WTC11 (cell line): ENCODE results near the gene FAR2. TPM values are rescaled to one million over a fixed set of nuclear protein-coding genes. Genes with fewer than 3 reads are reported as not detected.

Source experiments
- ATAC-seq: fragments of 200-7000 bp; cut with Tn5 transposase; 2 replicates; pipeline ENCODE4 v1.10.0; 2021; ENCODE audit warnings: mild to moderate bottlenecking, moderate library complexity
- CTCF ChIA-PET: fragments of 300-600 bp; sonication (Branson Sonifier 250); formaldehyde crosslinking; loops from one replicate; lab custom pipeline; 2021; ENCODE audit warnings: antibody characterized with exemption; lab: Charles Lee
- POLR2A ChIA-PET: fragments of 350-600 bp; sonication (Branson Sonifier 250); formaldehyde crosslinking; loops from one replicate; lab custom pipeline; 2021; ENCODE audit warnings: antibody characterized with exemption; lab: Charles Lee
- DNase-seq: peaks from one replicate; pipeline ENCODE4 v3.0.0; 2021; ENCODE audit warnings: low spot score
- H3K27ac Mint-ChIP-seq: 2 replicates; pipeline ENCODE4 v1.8.0; 2021; ENCODE audit warnings: mixed read lengths
- H3K27me3 Mint-ChIP-seq: 2 replicates; pipeline ENCODE4 v1.8.0; 2021; ENCODE audit warnings: low read depth, mild to moderate bottlenecking, moderate library complexity, mixed read lengths
- H3K36me3 Mint-ChIP-seq: 2 replicates; pipeline ENCODE4 v1.8.0; 2021; ENCODE audit warnings: mixed read lengths
- H3K4me1 Mint-ChIP-seq: 2 replicates; pipeline ENCODE4 v1.8.0; 2022; ENCODE audit warnings: mixed read lengths
- H3K4me3 Mint-ChIP-seq: 2 replicates; pipeline ENCODE4 v1.8.0; 2021; ENCODE audit warnings: mild to moderate bottlenecking, moderate library complexity, mixed read lengths
- H3K9me3 Mint-ChIP-seq: 2 replicates; pipeline ENCODE4 v1.8.0; 2021; ENCODE audit warnings: mixed read lengths
- AR ChIP-seq: fragments of 250-450 bp; sonication (Bioruptor Pico); IDR thresholded peaks from 2 replicates; pipeline ENCODE4 v1.9.0; 2021; ENCODE audit warnings: mild to moderate bottlenecking
- ATF3 ChIP-seq: sonication (generic); formaldehyde crosslinking; conservative IDR thresholded peaks from 2 replicates; pipeline ENCODE4 v1.8.1; 2022; ENCODE audit warnings: mild to moderate bottlenecking, missing genetic modification reagents
- ATF6 ChIP-seq: sonication (generic); formaldehyde crosslinking; IDR thresholded peaks from 2 replicates; pipeline ENCODE4 v1.8.1; 2023; ENCODE audit warnings: mild to moderate bottlenecking, missing genetic modification reagents
- CDX4 ChIP-seq: fragments of 250-450 bp; sonication (Bioruptor Pico); IDR thresholded peaks from 2 replicates; pipeline ENCODE4 v1.9.0; 2021; ENCODE audit warnings: moderate library complexity, mild to moderate bottlenecking, inconsistent platforms, borderline replicate concordance
- ETV6 ChIP-seq: sonication (generic); formaldehyde crosslinking; IDR thresholded peaks from 2 replicates; pipeline ENCODE4 v1.8.1; 2022; ENCODE audit warnings: mild to moderate bottlenecking, missing genetic modification reagents
- GABPB1 ChIP-seq: sonication (generic); formaldehyde crosslinking; IDR thresholded peaks from 2 replicates; pipeline ENCODE4 v1.8.1; 2023; ENCODE audit warnings: mild to moderate bottlenecking, missing genetic modification reagents
- IRF1 ChIP-seq: sonication (generic); formaldehyde crosslinking; IDR thresholded peaks from 2 replicates; pipeline ENCODE4 v1.8.0; 2023; ENCODE audit warnings: missing genetic modification reagents
- MLX ChIP-seq: sonication (generic); formaldehyde crosslinking; IDR thresholded peaks from 2 replicates; pipeline ENCODE4 v1.8.1; 2023; ENCODE audit warnings: mild to moderate bottlenecking, missing genetic modification reagents, moderate library complexity
- MXD4 ChIP-seq: fragments of 250-450 bp; sonication (Bioruptor Pico); IDR thresholded peaks from 2 replicates; pipeline ENCODE4 v1.8.0; 2021; ENCODE audit warnings: mild to moderate bottlenecking, moderate library complexity, borderline replicate concordance
- PRRX2 ChIP-seq: fragments of 250-450 bp; sonication (Bioruptor Pico); IDR thresholded peaks from 2 replicates; pipeline ENCODE4 v1.8.0; 2021; ENCODE audit warnings: mild to moderate bottlenecking
- STAT6 ChIP-seq: sonication (generic); formaldehyde crosslinking; conservative IDR thresholded peaks from 2 replicates; pipeline ENCODE4 v1.8.1; 2023; ENCODE audit warnings: mild to moderate bottlenecking, low read depth, missing genetic modification reagents, moderate library complexity
- TEAD4 ChIP-seq: sonication (generic); formaldehyde crosslinking; IDR thresholded peaks from 2 replicates; pipeline ENCODE4 v1.8.0; 2022; ENCODE audit warnings: mild to moderate bottlenecking, missing genetic modification reagents
- ZNF396 ChIP-seq: fragments of 250-450 bp; sonication (Bioruptor Pico); IDR thresholded peaks from 2 replicates; pipeline ENCODE4 v1.8.0; 2021; ENCODE audit warnings: mild to moderate bottlenecking, moderate library complexity, borderline replicate concordance
- total RNA-seq: library from RNA; stranded (reverse); gene quantifications from 3 replicates; pipeline ENCODE4 v1.2.3, GENCODE V29; 2021

FAR2 gene
- total RNA-seq, 1 experiment from 2014 or later: 20.0 TPM

- Mint-ChIP-seq H3K4me1 (peaks cover 9% of the 10 kb centered on the region), H3K36me3 (no peaks in the 10 kb centered on the region), H3K27me3 (no peaks in the 10 kb centered on the region; the same call in 1 of the 2 replicates), H3K27ac (no peak overlapping the region), H3K9me3 (no peaks in the 10 kb centered on the region)
- no peak for DNase-seq
- ChIA-PET POLR2A (interaction anchor here (0.6 kb wide), 1 partner anchor 27 kb away, joined by 3 read pairs; no protein-coding TSS in a partner anchor), CTCF (interaction anchor here (1.1 kb wide), 1 partner anchor 138 kb away, joined by 3 read pairs; no protein-coding TSS in a partner anchor)
- ATAC-seq: no peak
- no peak for TF ChIP-seq PRRX2 (CRISPR knock-in tag)
- no peak for TF ChIP-seq TEAD4
- TF ChIP-seq ATF3: no peak
- no peak for TF ChIP-seq AR
- TF ChIP-seq MXD4 (CRISPR knock-in tag): no peak
- no peak for TF ChIP-seq CDX4
- TF ChIP-seq IRF1 (CRISPR knock-in tag): no peak
- no peak for TF ChIP-seq ATF6 (CRISPR knock-in tag)
- no peak for TF ChIP-seq ZNF396
- no peak for TF ChIP-seq GABPB1 (CRISPR knock-in tag)
- TF ChIP-seq, all 79 proteins: peak for 0
- no peak overlapping the region for H3K4me3 Mint-ChIP-seq
Observed at GRCh38 chr12:29211696-29212095, 62.6 kb downstream of the FAR2 start.

- Mint-ChIP-seq H3K9me3 (no peaks in the 10 kb centered on the region), H3K4me3 (no peak overlapping the region), H3K27me3 (no peaks in the 10 kb centered on the region; the same call in 1 of the 2 replicates)
- ATAC-seq: no peak
- TF ChIP-seq MLX (CRISPR knock-in tag) (no peak), ETV6 (CRISPR knock-in tag) (no peak), STAT6 (CRISPR knock-in tag) (no peak)
- TF ChIP-seq, all 79 proteins: peak for 0
- DNase-seq: no peak
- H3K27ac Mint-ChIP-seq: no peak overlapping the region
- H3K4me1 Mint-ChIP-seq: peaks cover 4% of the 10 kb centered on the region; the same call in 1 of the 2 replicates
- H3K36me3 Mint-ChIP-seq: no peaks in the 10 kb centered on the region
- ChIA-PET CTCF (no interaction called here), POLR2A (no interaction called here)
Observed at GRCh38 chr12:29212682-29213403, 63.8 kb downstream of the FAR2 start.
